NCI-H2227 treated with DMSO at 0.1 percent for 48 hours (cell line): ENCODE results near the gene NR2F2.

Experiments used
- DNase-seq: peaks from one replicate; lab custom pipeline; 2025; lab: John Stamatoyannopoulos, UW

NR2F2 gene

GRCh38 chr15:96343113-96344059, 12.9 kb downstream of the NR2F2 start:
- DNase-seq, result no peak

- no peak for DNase-seq
Measured at GRCh38 chr15:96344060-96344705, 13.7 kb downstream of the NR2F2 start.

- DNase-seq, result no peak
Measured at GRCh38 chr15:96344706-96345559, 14.4 kb downstream of the NR2F2 start.

GRCh38 chr15:96345560-96346399, 15.3 kb downstream of the NR2F2 start:
- DNase-seq, result no peak

GRCh38 chr15:96346409-96346970, 16.0 kb downstream of the NR2F2 start:
- DNase-seq, result no peak

GRCh38 chr15:96347181-96348111, 16.9 kb downstream of the NR2F2 start:
- DNase-seq, result no peak

- DNase-seq, result no peak
Measured at GRCh38 chr15:96348112-96349027, 17.9 kb downstream of the NR2F2 start.

- DNase-seq, result no peak
Measured at GRCh38 chr15:96349034-96349856, 18.7 kb downstream of the NR2F2 start.

- DNase-seq, result no peak
Measured at GRCh38 chr15:96349857-96350720, 19.6 kb downstream of the NR2F2 start.

GRCh38 chr15:96350934-96351724, 20.6 kb downstream of the NR2F2 start:
- no peak for DNase-seq

GRCh38 chr15:96351761-96352603, 21.5 kb downstream of the NR2F2 start:
- no peak for DNase-seq

- no peak for DNase-seq
Measured at GRCh38 chr15:96352604-96353405, 22.3 kb downstream of the NR2F2 start.

- no peak for DNase-seq
Measured at GRCh38 chr15:96353416-96353929, 23.0 kb downstream of the NR2F2 start.
